Vagina (tissue), 2 donors: ENCODE measurements around the gene THAP4.

Source experiments
- POLR2A ChIP-seq, 2 donors: fragments of 450-650 bp; IDR thresholded peaks; one replicate each; pipeline ENCODE4 v1.6.1; 2017; ENCODE audit warnings: antibody characterized with exemption in 2 of 2, mild to moderate bottlenecking in 2 of 2, moderate library complexity in 2 of 2
- TF ChIP-seq, protein P1 (sequence below), 3 experiments: fragments of 450-650 bp in 2 of 3; fragments of 200-600 bp in 1 of 3; sonication (generic) in 1 of 3; IDR thresholded peaks; one replicate each; pipeline ENCODE4 v1.5.1; 2017 to 2019; ENCODE audit warnings: antibody characterized with exemption in 3 of 3, mild to moderate bottlenecking in 2 of 3, moderate library complexity in 2 of 3

DNA sequence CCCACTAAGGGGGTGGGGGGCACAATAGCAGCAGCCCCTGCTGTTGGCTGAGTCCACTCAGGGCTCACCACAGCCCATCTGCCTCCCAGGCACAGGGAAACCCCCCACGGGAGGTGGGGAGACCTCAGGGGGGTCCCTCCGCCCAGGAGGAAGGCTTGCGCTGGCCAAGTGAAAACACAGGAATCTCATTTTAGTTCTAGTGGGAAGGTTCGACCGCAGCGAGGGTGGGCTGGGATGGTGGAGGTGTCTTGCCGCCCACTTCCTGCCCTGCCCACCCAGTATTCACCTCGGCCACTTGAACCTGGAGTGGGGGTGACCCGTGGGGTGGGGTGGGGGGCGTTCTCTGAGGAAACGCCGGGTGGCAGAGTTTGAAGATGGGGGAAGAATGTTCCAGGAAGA is 85.4 kb downstream of the THAP4 start:
- TF ChIP-seq, protein P1, sequence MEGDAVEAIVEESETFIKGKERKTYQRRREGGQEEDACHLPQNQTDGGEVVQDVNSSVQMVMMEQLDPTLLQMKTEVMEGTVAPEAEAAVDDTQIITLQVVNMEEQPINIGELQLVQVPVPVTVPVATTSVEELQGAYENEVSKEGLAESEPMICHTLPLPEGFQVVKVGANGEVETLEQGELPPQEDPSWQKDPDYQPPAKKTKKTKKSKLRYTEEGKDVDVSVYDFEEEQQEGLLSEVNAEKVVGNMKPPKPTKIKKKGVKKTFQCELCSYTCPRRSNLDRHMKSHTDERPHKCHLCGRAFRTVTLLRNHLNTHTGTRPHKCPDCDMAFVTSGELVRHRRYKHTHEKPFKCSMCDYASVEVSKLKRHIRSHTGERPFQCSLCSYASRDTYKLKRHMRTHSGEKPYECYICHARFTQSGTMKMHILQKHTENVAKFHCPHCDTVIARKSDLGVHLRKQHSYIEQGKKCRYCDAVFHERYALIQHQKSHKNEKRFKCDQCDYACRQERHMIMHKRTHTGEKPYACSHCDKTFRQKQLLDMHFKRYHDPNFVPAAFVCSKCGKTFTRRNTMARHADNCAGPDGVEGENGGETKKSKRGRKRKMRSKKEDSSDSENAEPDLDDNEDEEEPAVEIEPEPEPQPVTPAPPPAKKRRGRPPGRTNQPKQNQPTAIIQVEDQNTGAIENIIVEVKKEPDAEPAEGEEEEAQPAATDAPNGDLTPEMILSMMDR (IDR thresholded peaks at IDR 0.05), result no peak
- no peak for TF ChIP-seq POLR2A (IDR thresholded peaks at IDR 0.05)
